Globus pallidus (tissue), 1 donor: Measurements from ENCODE around the gene ALOX5.
"Not testable (repeated sequence)": the region's sequence is repeated elsewhere in the genome, so short reads cannot be mapped to it uniquely, and the experiment has no call there.

ENCODE experiments used
- DNase-seq: peaks from one replicate; pipeline ENCODE4 v3.0.0-alpha.2; 2015; ENCODE audit warnings: low spot score

ALOX5 gene

DNA sequence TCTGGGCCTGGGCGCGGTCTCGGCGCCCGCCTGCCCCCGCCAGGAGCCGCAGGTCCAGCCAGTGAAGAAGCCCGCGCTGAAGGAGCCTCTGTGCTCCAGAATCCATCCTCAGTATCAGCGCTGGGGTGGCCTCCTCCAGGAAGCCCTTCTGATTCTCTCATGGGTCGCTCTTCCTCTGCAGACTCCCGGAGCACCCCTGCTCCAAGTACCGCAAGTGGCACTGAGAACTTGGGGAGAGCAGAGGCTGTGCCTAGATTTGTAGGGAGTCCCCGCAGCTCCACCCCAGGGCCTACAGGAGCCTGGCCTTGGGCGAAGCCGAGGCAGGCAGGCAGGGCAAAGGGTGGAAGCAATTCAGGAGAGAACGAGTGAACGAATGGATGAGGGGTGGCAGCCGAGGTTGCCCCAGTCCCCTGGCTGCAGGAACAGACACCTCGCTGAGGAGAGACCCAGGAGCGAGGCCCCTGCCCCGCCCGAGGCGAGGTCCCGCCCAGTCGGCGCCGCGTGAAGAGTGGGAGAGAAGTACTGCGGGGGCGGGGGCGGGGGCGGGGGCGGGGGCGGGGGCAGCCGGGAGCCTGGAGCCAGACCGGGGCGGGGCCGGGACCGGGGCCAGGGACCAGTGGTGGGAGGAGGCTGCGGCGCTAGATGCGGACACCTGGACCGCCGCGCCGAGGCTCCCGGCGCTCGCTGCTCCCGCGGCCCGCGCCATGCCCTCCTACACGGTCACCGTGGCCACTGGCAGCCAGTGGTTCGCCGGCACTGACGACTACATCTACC, at the start of gene ALOX5:
Gene ALOX5 (plus strand): TSS at position 641 of the 774 bp plus-strand sequence. CDS start 64 bp downstream, at position 705.
- DNase-seq, result no peak

DNA sequence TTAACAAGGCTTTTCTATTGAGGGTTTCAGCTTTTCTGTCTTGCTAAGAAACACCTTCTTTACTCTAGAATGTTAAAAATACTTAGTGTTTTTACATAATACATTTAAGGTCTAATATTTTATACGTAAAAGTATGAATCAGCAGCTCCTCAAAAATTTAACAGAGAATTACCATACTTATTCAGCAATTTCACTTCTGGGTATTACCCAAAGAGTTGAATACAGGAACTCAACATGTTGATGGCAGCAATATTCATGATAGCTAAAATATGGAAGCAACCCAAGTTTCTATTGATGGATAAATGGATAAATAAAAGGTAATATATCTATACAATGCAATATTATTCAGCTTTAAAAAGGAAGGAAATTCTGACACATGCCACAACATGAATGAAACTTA, 48.9 kb upstream of the ALOX5 start:
- no peak for DNase-seq

DNA sequence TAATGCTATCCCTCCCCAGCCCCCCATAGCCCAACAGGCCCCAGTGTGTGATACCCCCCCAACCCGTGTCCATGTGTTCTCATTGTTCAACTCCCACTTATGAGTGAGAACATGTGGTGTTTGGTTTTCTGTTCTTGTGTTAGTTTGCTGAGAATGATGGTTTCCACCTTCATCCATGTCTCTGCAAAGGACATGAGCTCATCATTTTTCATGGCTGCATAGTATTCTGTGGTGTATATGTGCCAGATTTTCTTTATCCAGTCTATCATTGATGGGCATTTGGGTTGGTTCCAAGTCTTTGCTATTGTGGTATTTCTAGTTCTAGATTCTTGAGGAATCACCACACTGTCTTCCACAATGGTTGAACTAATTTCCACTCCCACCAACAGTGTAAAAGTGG, 47.2 kb upstream of the ALOX5 start:
- not testable (repeated sequence) for DNase-seq

- DNase-seq, result not testable (repeated sequence)
Observed at GRCh38 chr10:45331824-45332223, 42.2 kb upstream of the ALOX5 start.

DNA sequence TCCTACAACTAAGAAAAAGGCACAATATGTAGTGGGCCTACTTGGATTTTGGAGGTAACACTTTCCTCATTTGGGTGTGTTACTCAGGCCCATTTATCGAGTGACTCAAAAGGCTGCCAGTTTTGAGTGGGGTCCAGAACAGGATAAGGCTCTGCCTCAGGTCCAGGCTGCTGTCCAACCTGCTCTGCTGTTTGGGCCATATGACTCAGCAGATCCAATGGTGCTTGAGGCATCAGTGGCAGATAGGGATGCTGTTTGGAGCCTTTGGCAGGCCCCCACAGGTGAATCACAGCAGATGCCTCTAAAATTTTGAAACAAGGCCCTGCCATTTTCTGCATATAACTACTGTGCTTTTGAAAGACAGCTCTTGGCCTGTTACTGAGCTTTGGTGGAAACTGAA, 34.1 kb upstream of the ALOX5 start:
- DNase-seq, result no peak

DNA sequence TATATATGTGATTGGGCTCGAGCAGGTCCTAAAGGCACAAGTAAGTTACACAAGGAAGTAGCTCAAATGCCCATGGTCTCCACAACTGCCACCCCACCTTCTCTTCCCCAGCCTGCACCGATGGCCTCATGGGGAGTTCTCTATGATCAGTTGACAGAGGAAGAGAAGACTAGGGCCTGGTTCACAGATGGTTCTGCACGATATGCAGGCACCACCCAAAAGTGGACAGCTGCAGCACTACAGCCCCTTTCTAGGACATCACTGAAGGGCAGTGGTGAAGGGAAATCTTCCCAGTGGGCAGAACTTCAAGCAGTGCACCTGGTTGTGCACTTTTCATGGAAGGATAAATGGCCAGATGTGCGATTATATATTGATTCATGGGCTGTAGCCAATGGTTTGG, 33.6 kb upstream of the ALOX5 start:
- not testable (repeated sequence) for DNase-seq

DNA sequence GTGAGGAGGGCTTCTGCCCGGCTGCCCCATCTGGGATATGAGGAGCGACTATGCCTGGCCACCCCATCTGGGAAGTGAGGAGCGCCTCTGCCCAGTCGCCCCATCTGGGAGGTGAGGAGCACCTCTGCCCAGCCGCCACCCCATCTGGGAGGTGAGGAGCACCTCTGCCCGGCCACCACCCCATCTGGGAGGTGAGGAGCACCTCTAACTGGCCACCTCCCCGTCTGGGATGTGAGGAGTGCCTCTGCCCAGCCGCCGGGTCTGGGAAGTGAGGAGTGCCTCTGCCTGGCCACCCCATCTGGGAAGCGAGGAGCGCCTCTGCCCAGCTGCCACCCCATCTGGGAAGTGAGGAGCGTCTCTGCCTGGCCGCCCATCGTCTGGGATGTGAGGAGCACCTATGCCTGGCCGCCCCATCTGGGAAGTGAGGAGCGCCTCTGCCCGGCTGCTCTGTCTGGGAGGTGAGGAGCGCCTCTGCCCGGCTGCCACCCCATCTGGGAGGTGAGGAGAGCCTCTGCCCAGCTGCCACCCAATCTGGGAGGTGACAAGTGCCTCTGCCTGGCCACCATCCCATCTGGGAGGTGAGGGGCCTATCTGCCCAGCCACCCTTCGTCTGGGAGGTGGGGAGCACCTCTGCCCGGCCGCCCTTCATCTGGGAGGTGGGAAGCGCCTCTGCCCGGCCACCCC, 27.2 kb upstream of the ALOX5 start:
- not testable (repeated sequence) for DNase-seq

DNA sequence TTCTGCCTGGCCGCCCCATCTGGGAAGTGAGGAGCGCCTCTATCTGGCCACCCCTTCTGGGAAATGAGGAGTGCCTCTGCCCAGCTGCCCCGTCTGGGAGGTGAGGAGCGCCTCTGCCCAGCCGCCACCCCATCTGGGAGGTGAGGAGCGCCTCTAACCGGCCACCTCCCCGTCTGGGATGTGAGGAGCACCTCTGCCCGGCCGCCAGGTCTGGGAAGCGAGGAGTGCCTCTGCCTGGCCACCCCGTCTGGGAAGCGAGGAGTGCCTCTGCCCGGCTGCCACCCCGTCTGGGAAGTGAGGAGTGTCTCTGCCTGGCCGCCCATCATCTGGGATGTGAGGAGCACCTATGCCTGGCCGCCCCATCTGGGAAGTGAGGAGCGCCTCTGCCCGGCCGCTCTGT, 26.6 kb upstream of the ALOX5 start:
- DNase-seq, result not testable (repeated sequence)

DNA sequence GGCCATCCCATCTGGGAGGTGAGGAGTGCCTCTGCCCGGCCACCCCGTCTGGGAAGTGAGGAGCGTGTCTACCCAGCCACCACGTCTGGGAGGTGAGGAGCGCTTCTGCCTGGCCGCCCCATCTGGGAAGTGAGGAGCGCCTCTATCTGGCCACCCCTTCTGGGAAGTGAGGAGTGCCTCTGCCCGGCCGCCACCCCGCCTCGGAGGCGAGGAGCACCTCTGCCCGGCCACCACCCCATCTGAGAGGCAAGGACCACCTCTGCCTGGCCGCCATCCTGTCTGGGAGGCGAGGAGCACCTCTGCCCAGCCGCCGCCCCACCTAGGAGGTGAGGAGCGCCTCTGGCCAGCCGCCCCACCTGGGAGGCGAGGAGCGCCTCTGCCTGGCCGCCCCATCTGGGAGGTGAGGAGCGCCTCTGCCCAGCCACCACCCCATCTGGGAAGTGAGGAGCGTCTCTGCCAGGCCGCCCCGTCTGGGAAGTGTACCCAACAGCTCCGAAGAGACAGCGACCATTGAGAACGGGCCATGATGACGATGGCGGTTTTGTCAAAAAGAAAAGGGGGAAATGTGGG, 25.7 kb upstream of the ALOX5 start:
- DNase-seq, result not testable (repeated sequence)

- no peak for DNase-seq
Observed at GRCh38 chr10:45353186-45353585, 20.8 kb upstream of the ALOX5 start.

DNA sequence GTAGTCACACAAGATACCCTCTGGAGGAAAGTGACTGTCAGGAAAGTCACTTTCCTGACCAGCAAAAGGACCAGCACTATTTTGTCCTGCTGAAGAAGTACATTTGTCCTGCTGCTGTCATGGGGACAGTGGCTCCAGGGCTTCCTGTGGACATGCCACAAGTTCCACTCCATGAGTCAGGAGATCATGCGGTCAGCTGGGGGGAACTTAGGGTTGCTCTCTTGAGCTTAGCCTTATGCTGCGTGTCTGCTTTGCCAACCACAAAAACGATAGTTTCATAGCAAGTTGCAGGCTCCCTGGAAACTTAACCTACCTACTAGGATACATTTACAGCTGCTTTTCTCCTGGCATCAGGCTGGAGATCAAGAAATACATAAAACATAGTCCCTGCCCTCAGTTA, 19.8 kb upstream of the ALOX5 start:
- peak; percentile 46 for DNase-seq

DNA sequence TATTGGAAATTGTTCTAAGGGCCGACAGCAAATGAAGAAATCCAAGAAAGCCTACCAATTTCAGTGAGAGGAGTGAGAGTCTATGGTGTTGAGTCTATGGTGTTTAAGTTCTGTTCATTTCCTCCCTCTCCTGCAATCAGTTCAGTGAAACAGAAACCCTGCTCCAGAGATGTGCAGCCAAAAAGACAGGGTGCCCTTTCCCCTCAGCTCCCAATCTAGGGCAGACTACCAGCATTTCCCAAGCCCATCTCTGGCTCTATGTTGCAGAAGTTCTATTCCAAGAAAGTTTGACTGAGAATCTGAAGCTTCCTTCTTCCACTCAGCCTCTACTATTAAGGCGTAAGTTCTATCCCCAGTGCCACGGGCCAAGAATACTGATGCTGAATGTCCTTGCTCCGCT, 18.5 kb upstream of the ALOX5 start:
- DNase-seq, result no peak

- DNase-seq, result not testable (repeated sequence)
Observed at GRCh38 chr10:45358961-45359360, 15.1 kb upstream of the ALOX5 start.

GRCh38 chr10:45361983-45362799, 11.8 kb upstream of the ALOX5 start:
- not testable (repeated sequence) for DNase-seq

- not testable (repeated sequence) for DNase-seq
Observed at GRCh38 chr10:45367643-45368042, 6.4 kb upstream of the ALOX5 start.

- DNase-seq, result no peak
Observed at GRCh38 chr10:45368181-45368580, 5.8 kb upstream of the ALOX5 start.

DNA sequence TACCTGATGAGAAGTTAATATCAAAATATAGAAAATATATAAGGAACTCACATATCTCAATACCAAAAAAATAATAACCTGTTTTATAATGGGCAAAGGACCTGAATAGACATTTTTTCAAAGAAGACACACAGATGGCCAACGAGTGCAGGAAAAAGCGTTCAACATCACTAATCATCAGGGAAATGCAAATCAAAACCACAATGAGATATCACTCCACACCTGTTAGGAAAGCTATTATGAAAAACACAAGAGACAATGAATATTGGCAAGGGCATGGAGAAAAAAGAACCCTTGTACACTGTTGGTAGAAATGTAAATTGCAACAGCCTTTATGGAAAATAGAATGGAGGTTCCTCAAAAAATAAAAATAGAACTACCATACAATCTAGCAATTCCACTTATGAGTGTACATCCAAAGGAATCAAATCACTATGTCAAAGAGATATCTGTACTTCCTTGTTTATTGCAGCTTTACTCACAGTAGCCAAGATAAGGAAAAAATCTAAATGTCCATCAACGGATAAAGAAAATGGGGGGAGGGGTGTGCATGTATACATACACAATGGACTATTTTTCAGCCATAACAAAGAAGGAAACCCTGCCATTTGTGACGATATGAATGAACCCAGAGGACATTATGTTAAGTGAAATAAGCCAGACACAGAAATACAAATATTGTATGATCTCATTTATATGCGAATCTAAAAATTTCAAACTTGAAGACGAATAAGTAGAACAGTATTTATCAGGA, 3.6 kb upstream of the ALOX5 start:
- no peak for DNase-seq

GRCh38 chr10:45371560-45371959, 2.5 kb upstream of the ALOX5 start:
- no peak for DNase-seq

GRCh38 chr10:45372251-45372951, 1.6 kb upstream of the ALOX5 start:
- DNase-seq, result no peak

- DNase-seq, result no peak
Observed at GRCh38 chr10:45373003-45373575, 927 bp upstream of the ALOX5 start.
